Brain pericyte (primary cell): Measurements from ENCODE around the gene SLC22A13.
"Not testable (repeated sequence)": the region's sequence is repeated elsewhere in the genome, so short reads cannot be mapped to it uniquely, and the experiment has no call there.

ENCODE experiments used
- DNase-seq: peaks from one replicate; pipeline ENCODE4 v3.0.0-alpha.2; 2012; ENCODE audit warnings: low read depth, low spot score

SLC22A13 gene

GRCh38 chr3:38264353-38264771, 1.2 kb upstream of the SLC22A13 start:
- DNase-seq = no peak

DNA sequence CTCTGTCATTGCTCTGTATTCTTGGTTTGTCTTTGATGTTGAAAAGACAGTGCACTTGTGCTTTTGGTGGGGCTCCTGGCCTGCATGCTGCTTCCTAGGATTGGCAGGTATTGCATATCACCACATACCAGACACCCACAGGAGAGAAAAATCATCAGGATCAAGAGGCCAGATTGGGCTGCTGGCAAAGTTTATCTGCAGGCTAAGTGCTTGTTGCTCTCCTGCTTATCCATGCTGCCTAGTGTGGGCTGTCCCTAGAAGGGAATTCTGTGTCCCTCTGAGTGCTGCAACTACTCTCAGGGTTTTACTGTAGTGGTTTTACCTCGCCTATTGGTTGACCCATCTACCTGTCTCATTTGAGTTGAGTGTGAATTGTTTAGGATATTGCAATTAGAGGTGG, 833 bp upstream of the SLC22A13 start:
- no peak for DNase-seq

GRCh38 chr3:38266810-38267209, 1.2 kb downstream of the SLC22A13 start:
- DNase-seq = no peak

GRCh38 chr3:38267662-38268061, 2.0 kb downstream of the SLC22A13 start:
- DNase-seq = no peak

GRCh38 chr3:38268087-38268486, 2.5 kb downstream of the SLC22A13 start:
- no peak for DNase-seq

DNA sequence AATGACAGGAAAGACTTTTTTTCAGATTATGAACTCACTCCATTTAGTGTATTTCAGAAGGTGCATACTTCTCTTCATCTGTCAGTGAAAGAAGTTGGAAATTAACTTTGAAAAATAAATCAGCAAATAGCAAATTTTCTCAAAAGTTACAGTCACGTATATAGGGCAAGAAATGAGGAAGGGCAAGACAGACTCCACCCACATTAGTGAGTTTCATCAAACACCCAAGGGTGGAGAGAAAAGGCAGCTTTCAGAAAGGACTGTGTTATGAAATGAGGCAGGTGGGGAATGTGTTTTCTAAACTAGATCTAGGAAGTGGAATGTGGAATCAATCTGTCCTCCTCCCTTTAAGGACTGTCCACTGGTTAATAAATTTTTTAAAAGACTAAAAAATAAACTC, 2.9 kb downstream of the SLC22A13 start:
- DNase-seq = no peak

- no peak for DNase-seq
These were observed 5.0 kb downstream of the SLC22A13 start for GRCh38 chr3:38270606-38271005.

DNA sequence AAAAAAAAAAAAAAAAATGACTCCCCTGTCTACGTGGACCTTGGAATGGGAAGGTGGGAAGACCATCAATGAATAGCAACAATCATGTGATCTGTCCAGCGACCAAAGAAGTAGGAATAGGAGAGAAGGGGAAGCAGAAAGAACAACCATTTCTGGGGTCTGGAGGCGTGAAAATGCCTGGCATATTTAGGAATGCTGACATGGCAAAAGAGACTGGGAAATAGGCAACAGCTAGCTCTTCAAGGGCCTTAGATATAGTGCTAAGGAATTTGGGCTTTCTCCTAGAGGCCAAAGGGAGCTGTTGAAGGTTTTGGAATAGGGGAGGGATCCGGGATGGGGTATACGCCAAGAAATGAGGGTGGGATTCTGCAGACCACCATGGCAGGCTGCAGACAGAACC, 5.9 kb downstream of the SLC22A13 start:
- no peak for DNase-seq

DNA sequence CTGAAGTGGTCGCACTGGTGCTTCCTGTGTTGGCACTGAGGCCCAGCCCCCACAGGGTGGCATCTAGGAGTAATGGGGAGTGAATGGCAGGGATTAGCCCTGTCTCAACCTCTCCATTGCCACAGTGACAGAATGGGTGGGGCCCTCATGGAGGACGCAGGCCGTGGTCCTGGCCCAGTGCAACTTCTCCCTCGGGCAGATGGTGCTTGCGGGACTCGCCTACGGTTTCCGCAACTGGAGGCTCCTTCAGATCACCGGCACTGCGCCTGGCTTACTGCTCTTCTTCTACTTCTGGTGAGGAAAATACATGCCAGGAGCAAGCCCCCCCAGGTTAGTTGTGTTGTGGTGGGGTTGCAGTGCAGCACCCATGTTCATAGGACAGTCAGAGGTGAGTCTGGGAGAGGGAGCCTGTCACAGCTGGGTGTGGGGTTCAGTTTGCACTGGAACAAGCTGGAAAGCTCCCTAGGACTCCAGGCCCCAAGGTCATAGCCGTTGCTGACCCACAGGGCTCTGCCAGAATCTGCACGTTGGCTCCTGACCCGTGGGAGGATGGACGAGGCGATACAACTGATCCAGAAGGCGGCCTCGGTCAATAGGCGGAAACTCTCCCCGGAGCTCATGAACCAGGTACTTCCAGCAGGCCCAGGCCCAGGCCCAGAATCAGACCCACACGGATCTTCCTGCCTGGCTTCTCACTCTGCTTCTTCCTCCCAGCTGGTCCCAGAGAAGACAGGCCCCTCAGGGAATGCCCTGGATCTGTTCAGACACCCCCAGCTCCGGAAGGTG, 9.4 kb downstream of the SLC22A13 start:
- DNase-seq = no peak

DNA sequence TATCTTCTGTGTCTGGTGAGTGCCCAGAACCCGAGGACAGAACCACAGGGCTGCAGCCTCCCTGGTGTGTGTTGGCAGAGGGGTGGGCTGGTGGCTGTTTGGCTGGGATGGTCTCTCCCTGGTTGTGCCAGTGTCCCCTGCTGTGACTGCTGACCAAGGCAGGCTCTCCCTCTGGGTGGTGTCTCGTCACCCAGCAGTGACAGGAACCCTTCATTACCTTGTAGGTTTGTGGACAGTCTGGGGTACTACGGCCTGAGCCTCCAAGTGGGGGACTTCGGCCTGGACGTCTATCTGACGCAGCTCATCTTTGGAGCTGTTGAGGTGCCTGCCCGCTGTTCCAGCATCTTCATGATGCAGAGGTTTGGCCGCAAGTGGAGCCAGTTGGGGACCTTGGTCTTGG, 10.0 kb downstream of the SLC22A13 start:
- no peak for DNase-seq

- DNase-seq = no peak
These were observed 10.7 kb downstream of the SLC22A13 start for GRCh38 chr3:38276081-38276916.

DNA sequence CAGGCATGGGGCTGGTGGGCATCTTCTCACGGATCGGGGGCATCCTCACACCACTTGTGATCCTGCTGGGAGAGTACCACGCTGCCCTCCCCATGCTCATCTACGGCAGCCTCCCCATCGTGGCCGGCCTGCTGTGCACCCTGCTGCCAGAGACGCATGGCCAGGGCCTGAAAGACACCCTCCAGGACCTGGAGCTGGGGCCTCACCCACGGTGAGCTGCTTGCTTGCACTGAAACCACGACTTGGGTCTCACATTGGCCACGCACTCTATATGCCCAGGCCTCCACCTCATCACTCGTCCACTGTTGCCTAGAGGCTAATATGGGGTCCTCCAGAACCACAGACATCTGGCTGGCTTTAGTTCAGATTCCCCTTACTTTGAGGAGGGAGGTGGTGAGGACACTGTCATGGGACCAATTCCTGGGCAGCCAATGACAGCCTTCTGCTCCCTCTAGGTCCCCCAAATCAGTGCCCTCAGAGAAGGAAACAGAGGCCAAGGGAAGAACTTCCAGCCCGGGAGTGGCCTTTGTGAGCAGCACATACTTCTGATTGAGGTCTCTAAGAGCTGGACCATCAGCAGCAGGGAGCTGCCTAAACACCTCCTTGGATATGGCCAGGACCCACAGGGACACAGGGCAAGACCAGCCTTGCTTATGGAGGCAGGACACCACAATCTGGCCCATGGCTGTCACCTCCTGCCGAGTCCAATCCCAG, 11.5 kb downstream of the SLC22A13 start:
- DNase-seq = no peak

DNA sequence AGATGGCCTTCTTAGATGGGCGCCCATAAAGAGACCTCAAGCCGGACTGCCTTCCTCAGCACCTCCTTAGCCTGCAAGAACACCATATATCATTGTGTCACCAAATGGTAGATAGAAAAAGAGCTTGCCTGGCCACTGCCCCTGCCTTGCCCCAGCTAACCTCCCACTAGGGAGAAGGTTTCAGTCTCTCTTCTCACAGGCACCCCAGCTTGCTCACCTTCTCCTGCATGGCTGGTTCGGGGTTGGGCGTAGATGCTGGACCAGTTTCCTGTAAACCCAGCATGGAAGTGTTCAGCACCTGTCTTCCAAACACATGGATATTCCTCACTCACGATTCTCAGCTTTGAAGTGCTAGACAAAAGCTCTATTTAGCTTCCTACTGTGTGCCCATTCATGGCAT, 13.2 kb downstream of the SLC22A13 start:
- no peak for DNase-seq

DNA sequence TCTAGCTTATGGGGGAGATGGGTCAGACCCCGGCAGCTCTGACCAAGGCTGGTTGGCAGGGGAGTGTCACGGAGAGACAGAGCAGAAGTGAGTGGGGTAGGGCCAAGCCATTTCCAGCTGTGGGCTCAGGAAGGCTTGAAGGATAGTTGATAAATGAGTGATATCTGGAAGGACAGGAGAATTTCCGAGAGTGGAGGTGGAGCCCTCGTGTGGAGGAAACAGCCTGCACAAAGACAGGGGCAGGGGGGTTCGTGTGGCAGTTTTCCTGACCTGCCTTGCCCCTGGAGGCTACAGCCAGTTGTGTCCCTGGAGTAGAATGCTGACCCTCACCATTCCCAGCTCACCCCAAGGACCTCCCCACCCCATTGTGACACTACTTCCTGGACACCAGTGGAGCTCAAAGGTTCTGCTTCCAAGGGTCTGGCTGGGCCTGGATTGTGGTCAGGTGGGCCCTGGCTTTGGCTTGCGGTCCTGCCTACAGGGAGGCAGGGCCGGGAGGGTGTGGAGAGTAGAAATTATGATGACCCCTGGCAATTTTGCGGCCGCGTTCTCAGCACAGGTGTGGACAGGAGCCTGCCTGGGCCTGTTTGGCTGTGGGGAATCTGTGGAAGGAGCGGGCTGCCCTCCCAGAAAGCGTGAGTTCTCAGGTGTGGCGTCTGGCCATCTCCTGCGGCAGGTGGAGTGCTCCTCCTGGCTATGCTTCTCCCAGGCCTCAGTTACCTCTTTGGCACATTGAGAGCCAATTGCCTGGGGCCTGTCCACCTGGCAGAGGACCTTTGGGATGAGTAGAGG, 16.5 kb downstream of the SLC22A13 start, which contains the start of gene SLC22A14:
Gene SLC22A14 (plus strand): TSS at position 400 of the 792 bp plus-strand sequence. CDS start 23,733 bp downstream, outside the sequence.
- no peak for DNase-seq

- no peak for DNase-seq
These were observed 18.5 kb downstream of the SLC22A13 start for GRCh38 chr3:38283810-38284755.

GRCh38 chr3:38284756-38285150, 19.1 kb downstream of the SLC22A13 start:
- no peak for DNase-seq

DNA sequence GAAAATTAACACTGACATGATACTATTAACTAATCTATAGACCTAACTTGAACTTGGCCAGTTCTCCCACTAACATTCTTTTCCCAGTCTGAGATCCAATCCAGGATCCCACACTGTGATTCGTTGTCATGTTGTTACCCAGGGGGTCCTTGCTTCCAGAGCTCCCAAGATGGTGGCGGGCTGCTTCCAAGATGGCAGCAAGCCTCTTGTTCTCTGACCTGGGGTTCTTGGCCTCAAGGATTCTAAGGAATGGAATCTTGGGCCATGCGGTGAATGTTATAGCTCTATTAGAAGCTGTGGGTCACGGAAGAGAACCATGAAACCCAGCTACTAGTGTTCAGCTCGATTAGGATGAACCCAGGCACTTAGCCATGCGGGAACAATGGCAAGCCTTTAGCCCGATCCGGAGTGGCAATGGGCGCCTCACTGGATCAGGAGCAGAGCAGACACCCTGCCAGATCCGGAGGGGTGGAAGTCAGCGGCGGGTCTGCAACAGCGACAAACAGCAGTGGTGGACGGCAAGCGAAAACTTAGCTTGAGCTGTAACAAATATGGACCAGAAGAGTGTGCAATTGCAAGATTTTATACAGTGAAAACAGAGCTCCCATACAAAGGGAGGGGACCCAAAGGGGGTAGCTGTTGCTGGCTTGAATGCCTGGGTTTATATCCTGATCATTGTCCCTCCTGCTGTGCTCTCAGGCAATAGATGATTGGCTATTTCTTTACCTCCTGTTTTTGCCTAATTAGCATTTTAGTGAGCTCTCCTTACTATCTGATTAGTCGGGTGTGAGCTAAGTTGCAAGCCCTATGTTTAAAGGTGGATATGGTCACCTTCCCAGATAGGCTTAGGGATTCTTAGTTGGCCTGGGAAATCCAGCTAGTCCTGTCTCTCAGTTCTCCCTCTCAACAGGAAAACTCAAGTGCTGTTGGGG, 23.9 kb downstream of the SLC22A13 start:
- not testable (repeated sequence) for DNase-seq

GRCh38 chr3:38297053-38297452, 31.4 kb downstream of the SLC22A13 start:
- DNase-seq = not testable (repeated sequence)

DNA sequence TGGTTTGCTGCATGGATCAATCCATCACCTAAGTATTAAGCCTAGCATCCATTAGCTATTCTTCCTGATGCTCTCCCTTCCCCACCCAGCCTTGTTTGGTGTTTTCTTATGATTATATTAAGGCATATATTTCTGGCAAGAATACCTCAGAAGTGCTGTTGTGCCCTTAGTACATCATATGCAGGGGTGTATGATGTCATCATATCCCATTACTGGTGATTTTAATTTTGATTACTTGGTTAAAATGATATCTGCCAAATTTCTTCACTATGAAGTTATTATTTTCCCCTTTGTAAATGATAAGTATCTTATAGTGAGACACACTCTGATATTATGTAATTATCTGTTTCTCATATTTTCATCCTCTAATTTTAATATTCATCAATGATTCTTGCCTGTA, 31.9 kb downstream of the SLC22A13 start:
- DNase-seq = no peak
